Measurements from ENCODE around the gene SH3PXD2A. TPM values are rescaled to one million over a fixed set of nuclear protein-coding genes. Genes with fewer than 3 reads are reported as not detected.
A peak's percentile ranks its signal among the peaks of the same experiment; 100 is the strongest.

The SH3PXD2A gene
- total RNA-seq, 1 experiment from 2014 or later: 4.5 TPM

DNA sequence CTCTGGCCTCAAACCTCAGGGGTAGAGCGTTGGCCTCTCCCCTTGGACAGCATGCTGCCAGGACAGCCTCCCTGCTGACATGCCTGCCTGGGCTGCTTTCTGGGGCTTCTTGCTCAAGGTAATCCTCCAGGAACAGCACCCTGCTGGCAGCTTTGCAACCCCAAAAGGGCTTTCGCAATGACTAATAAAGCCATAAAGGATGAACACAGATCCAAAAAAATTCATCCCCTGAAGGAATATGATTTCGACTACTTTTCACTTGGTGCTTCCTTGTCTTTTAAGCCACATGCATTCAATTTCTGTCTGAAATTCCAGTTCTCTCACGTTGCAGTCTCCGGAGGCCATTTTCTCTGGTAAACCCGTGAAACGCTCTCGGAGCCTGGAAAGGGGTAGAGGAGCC lies 15.1 kb upstream of the SH3PXD2A start:
- no peak overlapping the region for H2BK20ac ChIP-seq (ENCODE audit: low read depth, low read length, poor library complexity, severe bottlenecking)
- H3K27ac ChIP-seq (ENCODE audit: insufficient read length, low read depth, low read length): no peak overlapping the region
- H2BK120ac ChIP-seq (ENCODE audit: low read depth, low read length, poor library complexity, severe bottlenecking): no peak overlapping the region
- no peak overlapping the region for H3K4ac ChIP-seq (ENCODE audit: low read depth, low read length)
- H4K91ac ChIP-seq (ENCODE audit: insufficient read length, low read depth, low read length): no peak overlapping the region
- no peak overlapping the region for H3K18ac ChIP-seq (ENCODE audit: insufficient read length, low read depth, low read length)
- no peak overlapping the region for H3K14ac ChIP-seq (ENCODE audit: insufficient read depth, low read length)
- Mint-ChIP-seq H3K4me1 (peaks cover 13 to 18% of the 10 kb centered on the region in 2 experiments), H3K27ac (peak overlapping the region in 1 of 3 experiments; percentile 23; a peak in 1 of 7 replicates), H3K4me3 (no peak overlapping the region), H3K27me3 (ENCODE audit: low read depth) (no peaks in the 10 kb centered on the region; the same call in 1 of the 2 replicates), H3K9me3 (peaks cover under 1 to 2% of the 10 kb centered on the region in 2 experiments), H3K36me3 (ENCODE audit: insufficient read depth in 1 of 3, low read depth in 3 of 3) (peaks cover 0 to under 1% (median 0%) of the 10 kb centered on the region in 3 experiments; a peak in 1 of 7 replicates)
- H3K23ac ChIP-seq (ENCODE audit: insufficient read length, low read depth, low read length): no peak overlapping the region
- no peak overlapping the region for H2BK12ac ChIP-seq (ENCODE audit: insufficient read length, low read depth, low read length)
- no peak overlapping the region for H4K5ac ChIP-seq (ENCODE audit: insufficient read length, low read depth, low read length)
- no peak; the same call in 2 of the 3 replicates for TF ChIP-seq CTCF (conservative IDR thresholded peaks at IDR 0.05)
- H2AK5ac ChIP-seq (ENCODE audit: insufficient read length, low read length): no peak overlapping the region
- no peak overlapping the region for H2AFZ ChIP-seq (ENCODE audit: low read length)
- no peak overlapping the region for H2BK5ac ChIP-seq (ENCODE audit: insufficient read length, low read length)
- no peaks in the 10 kb centered on the region for H3K9me3 ChIP-seq (ENCODE audit: control insufficient read depth, low read depth, low read length)
- no peaks in the 10 kb centered on the region for H3K27me3 ChIP-seq (ENCODE audit: insufficient read depth, low read length)
- no peak overlapping the region for H4K8ac ChIP-seq (replicated peaks; ENCODE audit: insufficient read length, low read depth, low read length)
- H2BK15ac ChIP-seq (ENCODE audit: low read depth, low read length): no peak overlapping the region
- no peak overlapping the region for H3K56ac ChIP-seq (ENCODE audit: insufficient read length, low read depth, low read length)
- DNase-seq: no peak
- no peaks in the 10 kb centered on the region for H4K20me1 ChIP-seq (ENCODE audit: control insufficient read depth, insufficient read depth, insufficient read length)
- no peaks in the 10 kb centered on the region for H3K23me2 ChIP-seq (ENCODE audit: insufficient read length, low read depth, low read length, poor library complexity, severe bottlenecking)
- H3K79me2 ChIP-seq (ENCODE audit: insufficient read depth, low read length): no peaks in the 10 kb centered on the region
- H3K79me1 ChIP-seq (ENCODE audit: insufficient read depth, low read depth, low read length, poor library complexity, severe bottlenecking): no peaks in the 10 kb centered on the region
- 0 out of 2 replicates have a peak, but pooled peaks cover 2% of the 10 kb centered on the region for H3K4me1 ChIP-seq (ENCODE audit: insufficient read depth, low read length)
- no peak overlapping the region for H3K9ac ChIP-seq (ENCODE audit: extremely low read depth, insufficient read length, low read length)
- WGBS (ENCODE audit: extremely low coverage, insufficient read length, low lambda C conversion rate): no CpG with 5 or more reads among the region's 8 CpGs
- H3T11ph ChIP-seq (ENCODE audit: low read length): no peak overlapping the region
- no peak overlapping the region for H3K4me2 ChIP-seq (ENCODE audit: insufficient read depth, insufficient read length, low read length)

Data from H9 (cell line).